Fibroblast of pulmonary artery (primary cell): ENCODE results near the gene SLC35F3.

Source experiments
- DNase-seq: peaks from one replicate; pipeline ENCODE4 v3.0.0-alpha.2; 2010; ENCODE audit warnings: low read depth
- H3K4me3 ChIP-seq: replicated peaks from 2 replicates; pipeline ENCODE4 v1.5.1; 2011; ENCODE audit warnings: low read depth, mild to moderate bottlenecking, control low read depth, low read length, moderate library complexity
- TF ChIP-seq, protein P1 (sequence below): IDR thresholded peaks from 2 replicates; pipeline ENCODE4 v1.5.1; 2011; ENCODE audit warnings: mild to moderate bottlenecking, control low read depth, low read length, inconsistent platforms; ENCODE audit errors: missing control alignments

The SLC35F3 gene

DNA sequence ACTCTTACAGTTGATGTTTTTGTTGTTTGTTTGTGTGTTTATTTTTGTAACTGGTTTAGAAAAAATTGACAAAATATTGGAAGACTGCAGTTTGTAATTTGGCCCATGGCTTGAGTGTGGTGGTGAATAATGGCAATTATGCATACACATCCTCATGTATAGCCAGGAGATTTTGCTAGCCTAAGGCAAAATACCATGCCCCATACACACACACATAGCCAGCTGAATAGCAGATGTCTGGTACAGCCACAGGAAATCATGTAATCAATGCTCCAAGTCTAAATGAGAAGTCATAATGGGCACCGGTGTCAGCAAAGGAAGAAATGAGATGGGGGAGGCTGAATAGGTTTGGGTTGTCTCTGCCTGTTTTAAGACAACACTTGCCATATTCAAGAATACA lies 333.6 kb downstream of the SLC35F3 start:
- H3K4me3 ChIP-seq: no peak overlapping the region
- TF ChIP-seq, protein P1, sequence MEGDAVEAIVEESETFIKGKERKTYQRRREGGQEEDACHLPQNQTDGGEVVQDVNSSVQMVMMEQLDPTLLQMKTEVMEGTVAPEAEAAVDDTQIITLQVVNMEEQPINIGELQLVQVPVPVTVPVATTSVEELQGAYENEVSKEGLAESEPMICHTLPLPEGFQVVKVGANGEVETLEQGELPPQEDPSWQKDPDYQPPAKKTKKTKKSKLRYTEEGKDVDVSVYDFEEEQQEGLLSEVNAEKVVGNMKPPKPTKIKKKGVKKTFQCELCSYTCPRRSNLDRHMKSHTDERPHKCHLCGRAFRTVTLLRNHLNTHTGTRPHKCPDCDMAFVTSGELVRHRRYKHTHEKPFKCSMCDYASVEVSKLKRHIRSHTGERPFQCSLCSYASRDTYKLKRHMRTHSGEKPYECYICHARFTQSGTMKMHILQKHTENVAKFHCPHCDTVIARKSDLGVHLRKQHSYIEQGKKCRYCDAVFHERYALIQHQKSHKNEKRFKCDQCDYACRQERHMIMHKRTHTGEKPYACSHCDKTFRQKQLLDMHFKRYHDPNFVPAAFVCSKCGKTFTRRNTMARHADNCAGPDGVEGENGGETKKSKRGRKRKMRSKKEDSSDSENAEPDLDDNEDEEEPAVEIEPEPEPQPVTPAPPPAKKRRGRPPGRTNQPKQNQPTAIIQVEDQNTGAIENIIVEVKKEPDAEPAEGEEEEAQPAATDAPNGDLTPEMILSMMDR: no peak
- no peak for DNase-seq

DNA sequence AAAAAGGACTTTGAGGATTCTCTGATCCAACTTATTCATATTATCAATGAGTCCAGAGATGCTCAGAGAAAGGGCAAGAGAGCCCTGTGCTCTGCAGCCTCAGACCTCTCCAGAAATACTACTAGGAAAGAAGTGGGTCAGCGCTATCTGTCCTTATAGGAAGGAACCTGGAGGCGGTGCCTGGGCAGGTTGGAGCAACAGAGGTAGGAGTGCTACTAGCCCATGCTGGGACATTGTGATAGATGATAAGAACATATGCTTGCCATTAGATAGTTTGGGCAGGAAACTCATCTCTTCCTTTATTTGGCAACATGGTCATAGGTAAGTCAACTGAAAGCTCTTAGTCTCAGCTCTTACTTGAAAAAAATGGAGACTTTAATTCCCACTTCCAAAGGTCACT lies 335.0 kb downstream of the SLC35F3 start:
- no peak overlapping the region for H3K4me3 ChIP-seq
- TF ChIP-seq, protein P1: no peak
- DNase-seq: no peak

DNA sequence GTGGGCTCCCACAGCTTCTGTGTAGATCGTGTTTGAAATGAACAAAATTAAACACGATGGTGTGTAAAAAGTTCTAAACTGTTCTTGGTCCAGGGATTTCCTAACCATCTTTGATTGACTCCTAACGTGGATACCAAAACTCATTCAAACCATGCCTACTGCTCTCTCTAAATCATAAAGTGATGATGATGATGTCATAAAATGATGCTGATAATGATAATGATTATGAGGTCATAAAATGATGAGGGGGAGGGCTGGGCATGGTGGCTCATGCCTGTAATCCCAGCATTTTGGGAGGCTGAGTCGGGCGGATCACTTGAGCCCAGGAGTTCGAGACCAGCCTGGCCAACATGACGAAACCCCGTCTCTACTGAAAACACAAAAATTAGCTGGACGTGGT lies 335.5 kb downstream of the SLC35F3 start:
- TF ChIP-seq, protein P1: no peak
- H3K4me3 ChIP-seq: no peak overlapping the region
- DNase-seq: no peak

DNA sequence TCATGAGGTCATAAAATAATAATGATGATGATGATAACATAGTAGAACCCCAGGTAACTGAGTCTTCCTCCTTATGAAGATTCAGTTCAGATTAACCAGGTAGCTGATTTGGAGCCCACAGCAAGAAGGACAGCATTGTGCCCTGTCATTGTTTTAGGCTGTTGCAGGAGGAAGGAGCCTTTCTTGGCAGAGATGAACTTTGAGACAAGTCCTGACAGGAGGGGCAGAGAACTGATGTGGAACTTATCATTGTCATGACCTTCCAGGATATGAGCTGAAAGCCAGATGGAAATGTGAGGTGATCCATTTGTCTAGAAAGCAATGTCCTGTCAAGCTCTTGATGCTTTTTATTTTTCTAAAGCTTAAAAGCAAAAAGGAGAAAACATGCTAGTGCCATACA lies 336.2 kb downstream of the SLC35F3 start:
- DNase-seq: no peak
- TF ChIP-seq, protein P1: no peak
- no peak overlapping the region for H3K4me3 ChIP-seq

DNA sequence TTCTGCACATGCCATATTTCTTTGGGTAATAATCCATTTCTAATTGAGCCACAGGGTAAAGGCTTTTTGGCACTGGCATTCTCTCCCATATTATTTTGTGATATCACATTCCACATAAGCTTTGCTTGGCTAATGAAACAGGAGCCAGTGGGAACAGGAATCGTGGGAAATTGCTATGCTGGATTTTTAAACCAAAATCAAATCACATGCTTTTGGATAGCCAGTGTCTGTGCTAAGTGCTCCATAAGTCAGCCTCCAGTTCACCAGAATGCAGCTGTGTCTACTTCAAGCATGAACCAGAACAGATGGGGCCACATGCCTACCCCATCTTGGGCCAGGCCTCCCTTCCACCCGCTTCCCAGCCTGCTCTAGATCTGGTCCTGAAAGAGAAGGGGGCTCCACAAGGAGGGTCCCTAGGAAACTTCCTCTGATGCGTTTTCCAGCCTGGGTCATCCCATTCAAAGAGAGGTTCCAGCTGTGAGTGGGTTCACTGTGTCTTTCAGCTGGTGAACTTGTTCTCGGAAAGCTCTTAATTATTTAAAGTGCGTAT lies 337.5 kb downstream of the SLC35F3 start:
- DNase-seq: no peak
- TF ChIP-seq, protein P1: no peak
- no peak overlapping the region for H3K4me3 ChIP-seq

DNA sequence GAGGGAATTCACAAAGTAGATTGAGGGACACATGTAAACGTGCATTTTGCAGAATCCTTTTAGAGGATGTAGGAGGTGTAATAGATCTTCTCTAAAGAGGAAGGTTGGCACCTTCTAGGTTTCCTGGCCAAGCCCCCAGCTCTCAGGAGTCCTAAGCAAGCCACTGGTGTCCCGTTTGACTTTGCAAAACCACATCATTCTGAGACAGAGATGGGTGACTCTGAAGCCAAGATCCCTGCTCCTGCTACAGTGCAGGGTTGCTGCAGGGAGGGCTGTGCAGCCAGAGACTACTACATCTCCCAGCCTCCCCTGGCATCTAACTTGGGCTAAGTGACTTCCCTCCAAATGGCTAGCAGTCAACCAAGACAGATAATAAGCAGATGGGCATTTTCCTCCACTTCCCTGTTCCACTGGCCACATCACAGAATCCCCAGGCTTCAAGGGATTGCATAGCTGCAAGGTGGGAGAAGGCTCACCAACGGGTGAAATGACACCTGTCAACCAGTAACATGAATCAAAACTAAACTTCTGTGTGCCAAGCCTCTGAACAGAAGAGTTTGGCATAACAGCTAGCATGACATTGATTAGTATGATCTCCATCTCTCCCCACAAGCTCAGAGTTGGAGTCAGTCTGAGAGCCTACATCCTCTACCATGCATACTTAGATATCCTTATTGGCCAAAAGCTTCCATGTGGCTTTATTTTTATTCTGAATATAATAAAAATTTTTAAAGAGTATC lies 339.2 kb downstream of the SLC35F3 start:
- TF ChIP-seq, protein P1: no peak
- no peak overlapping the region for H3K4me3 ChIP-seq
- no peak for DNase-seq

DNA sequence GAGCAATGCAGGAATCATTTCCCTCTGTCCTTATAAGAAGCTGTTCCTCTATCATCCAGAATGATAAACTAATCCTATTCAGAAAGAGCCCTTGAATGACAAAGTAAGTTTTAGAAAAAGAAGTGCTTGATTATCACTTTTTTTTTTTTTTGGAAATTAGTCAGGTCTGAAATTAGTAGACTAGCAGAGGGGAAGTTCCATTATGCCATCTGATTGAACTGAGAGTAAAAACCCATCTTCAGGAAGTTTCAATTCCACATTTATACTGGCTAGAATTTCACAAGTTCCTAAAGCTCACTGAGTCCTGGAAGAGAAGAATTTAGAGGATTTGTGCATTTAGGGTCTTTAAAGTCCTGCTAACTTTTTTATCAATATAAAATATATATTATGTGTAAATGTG lies 340.0 kb downstream of the SLC35F3 start:
- TF ChIP-seq, protein P1: no peak
- DNase-seq: no peak
- H3K4me3 ChIP-seq: no peak overlapping the region
